ENCODE results near the gene GFY. TPM values are rescaled to one million over a fixed set of nuclear protein-coding genes. Genes with fewer than 3 reads are reported as not detected.

Gene GFY, protein sequence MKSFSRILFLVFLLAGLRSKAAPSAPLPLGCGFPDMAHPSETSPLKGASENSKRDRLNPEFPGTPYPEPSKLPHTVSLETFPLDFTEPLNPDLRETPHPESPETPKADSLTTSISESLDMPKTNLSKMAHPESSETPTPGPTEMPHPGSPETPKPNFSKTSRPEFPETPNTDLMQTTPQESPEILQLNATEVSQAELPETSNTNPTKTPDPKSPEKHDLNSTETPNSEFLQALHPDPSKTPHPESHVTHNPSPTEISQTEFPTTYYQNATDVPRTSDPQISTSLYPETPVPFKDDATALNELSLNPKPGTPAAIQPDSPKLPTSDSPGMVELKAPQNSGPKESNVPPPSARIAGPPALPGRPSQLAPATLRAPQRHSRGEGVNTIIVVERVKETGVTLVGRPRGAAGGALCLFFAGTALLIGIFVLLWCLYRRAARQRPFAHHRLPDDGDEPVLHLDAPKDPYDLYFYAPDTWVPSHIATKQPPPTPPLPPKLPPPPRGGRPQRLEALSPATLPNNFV
- total RNA-seq = not detected

DNA sequence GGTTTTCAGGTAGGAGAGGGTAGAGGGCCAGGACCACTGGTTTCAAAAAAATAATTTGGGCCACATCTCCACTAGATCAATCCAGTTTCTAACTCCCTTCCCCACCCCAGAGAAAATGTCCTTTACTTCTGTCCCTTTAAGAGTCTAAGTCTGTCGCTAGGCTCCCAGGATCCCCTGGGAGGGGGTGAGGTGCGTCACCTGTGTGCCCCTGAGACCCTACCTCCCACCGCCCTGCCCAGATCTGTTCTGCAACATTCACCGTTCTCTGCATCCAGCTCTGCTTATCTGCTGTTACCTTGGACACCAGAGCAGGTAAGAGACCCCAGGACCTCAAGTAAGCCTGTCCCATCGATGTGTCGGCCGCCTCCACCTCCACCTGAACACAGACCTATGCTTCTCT is at the start of gene GFY:
TSS of gene GFY (plus strand) at position 211 of the 400 bp plus-strand sequence. CDS start 1,043 bp downstream, outside the sequence.
- Mint-ChIP-seq H3K27ac (no peak within 1 kb of the TSS), H3K27me3 (peaks cover 90% of the 10 kb centered on the region), H3K9me3 (no peaks in the 10 kb centered on the region), H3K36me3 (ENCODE audit: low read depth) (no peaks in the 10 kb centered on the region), H3K4me1 (peaks cover 57% of the 10 kb centered on the region), H3K4me3 (no peak within 1 kb of the TSS)
- CTCF ChIA-PET = interaction anchor here (0.7 kb wide), 1 partner anchor 33 kb away, joined by 4 read pairs; no protein-coding TSS in a partner anchor
- POLR2A ChIA-PET = interaction anchor here (1.2 to 2.6 kb wide), 4 partner anchors 11 to 27 kb away, joined by 3 to 13 read pairs (median 6); partner anchors contain the start of gene PIH1D1
- DNase-seq = no peak

DNA sequence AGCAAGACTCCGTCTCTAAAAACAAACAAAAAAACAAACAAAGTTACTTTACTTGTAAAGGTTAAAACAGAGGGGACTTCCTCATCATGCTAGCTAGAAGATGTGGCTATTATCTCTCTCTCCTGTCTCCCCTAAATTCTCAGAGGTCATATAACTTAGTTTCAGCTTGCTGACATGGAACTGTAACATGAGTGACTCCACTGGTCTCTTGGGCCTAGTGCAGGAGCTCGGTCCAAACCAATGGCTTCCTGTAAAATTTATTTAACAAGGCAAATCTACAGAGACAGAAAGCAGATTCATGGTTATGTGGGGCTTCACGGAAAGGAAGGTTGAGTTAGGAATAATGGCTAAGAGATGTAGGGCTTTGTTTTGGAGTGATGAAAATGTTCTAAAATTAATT is 46.7 kb upstream of the GFY start:
- CTCF ChIA-PET = interaction anchor here (1.0 to 1.9 kb wide), 2 partner anchors 13 to 23 kb away, joined by 3 to 6 read pairs; no protein-coding TSS in a partner anchor

DNA sequence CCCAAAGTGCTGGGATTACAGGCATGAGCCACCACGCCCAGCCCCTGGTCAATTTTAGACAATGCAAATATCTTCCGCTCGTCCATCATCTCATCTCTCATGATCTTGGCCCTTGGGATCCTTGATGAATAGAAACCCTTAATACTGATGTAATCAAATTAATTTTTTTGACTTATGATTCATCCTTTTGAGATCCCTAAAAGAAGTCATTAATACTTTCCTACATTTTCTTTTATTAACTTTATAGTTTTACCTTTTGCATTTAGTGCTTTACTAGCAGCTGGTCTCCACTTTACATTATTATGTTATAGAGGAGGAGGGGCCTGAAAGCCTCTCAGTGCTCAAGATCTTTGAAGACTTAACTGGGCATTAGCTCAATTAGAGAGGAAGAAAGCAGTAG is 44.8 kb upstream of the GFY start:
- H3K9me3 Mint-ChIP-seq = peaks cover 10% of the 10 kb centered on the region
- no peaks in the 10 kb centered on the region for H3K36me3 Mint-ChIP-seq (ENCODE audit: low read depth)
- DNase-seq = no peak
- H3K27ac Mint-ChIP-seq = no peak overlapping the region
- no peaks in the 10 kb centered on the region for H3K4me1 Mint-ChIP-seq
- POLR2A ChIA-PET = no interaction called here
- CTCF ChIA-PET = interaction anchor here (1.1 to 1.5 kb wide), 3 partner anchors 11 to 283 kb away, joined by 3 to 4 read pairs (median 4); no protein-coding TSS in a partner anchor
- H3K4me3 Mint-ChIP-seq = no peak overlapping the region
- peaks cover 10% of the 10 kb centered on the region for H3K27me3 Mint-ChIP-seq

More for the DNA sequence above, 46.7 kb upstream of the GFY start:
- no peak for DNase-seq
- Mint-ChIP-seq H3K4me1 (no peaks in the 10 kb centered on the region), H3K27ac (no peak overlapping the region), H3K9me3 (peaks cover 7% of the 10 kb centered on the region), H3K27me3 (peaks cover 6% of the 10 kb centered on the region), H3K4me3 (no peak overlapping the region), H3K36me3 (ENCODE audit: low read depth) (no peaks in the 10 kb centered on the region)
- POLR2A ChIA-PET = no interaction called here

DNA sequence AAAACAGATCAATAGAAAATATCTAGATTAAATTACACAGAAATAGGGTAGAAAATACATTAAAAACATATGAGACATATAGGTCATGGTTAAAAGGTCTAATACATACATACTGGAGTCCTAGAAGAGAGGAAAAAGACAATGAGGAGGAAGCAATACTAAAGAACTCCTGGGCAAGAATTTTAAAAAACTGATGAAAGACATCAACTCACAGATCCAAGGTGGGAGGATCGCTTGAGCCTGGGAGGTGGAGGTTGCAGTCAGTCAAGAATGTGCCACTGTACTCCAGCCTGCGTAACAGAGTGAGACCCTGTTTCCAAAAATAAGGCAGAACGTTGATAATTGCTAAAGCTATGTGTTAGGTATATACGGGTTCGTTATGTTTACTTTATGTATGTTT is 42.5 kb upstream of the GFY start:
- H3K27ac Mint-ChIP-seq = no peak overlapping the region
- H3K9me3 Mint-ChIP-seq = peaks cover 10% of the 10 kb centered on the region
- H3K36me3 Mint-ChIP-seq (ENCODE audit: low read depth) = no peaks in the 10 kb centered on the region
- ChIA-PET POLR2A (no interaction called here), CTCF (interaction anchor here (0.6 kb wide), 1 partner anchor 55 kb away, joined by 3 read pairs; no protein-coding TSS in a partner anchor)
- DNase-seq = no peak
- H3K4me3 Mint-ChIP-seq = no peak overlapping the region
- peaks cover 12% of the 10 kb centered on the region for H3K27me3 Mint-ChIP-seq
- peaks cover 3% of the 10 kb centered on the region for H3K4me1 Mint-ChIP-seq

DNA sequence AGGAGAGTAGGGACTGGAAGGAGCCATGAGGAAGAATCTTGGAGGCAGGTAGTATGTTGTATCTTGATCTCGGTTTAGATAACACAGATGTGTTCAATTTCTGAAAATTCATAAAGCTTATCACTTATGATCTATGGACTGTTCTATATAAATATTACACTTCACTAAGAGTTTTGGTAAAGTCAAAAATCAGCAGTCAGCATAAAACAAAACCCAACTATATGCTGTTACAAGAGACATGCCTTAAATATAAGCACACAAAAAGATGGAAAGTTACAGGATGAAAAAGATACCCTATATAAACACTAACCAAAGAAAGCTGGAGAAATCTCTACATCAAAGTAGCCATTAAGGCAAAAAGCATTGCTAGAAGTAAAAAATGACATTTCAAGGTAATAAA is 41.6 kb upstream of the GFY start:
- no peak overlapping the region for H3K27ac Mint-ChIP-seq
- no peaks in the 10 kb centered on the region for H3K36me3 Mint-ChIP-seq (ENCODE audit: low read depth)
- POLR2A ChIA-PET = no interaction called here

DNA sequence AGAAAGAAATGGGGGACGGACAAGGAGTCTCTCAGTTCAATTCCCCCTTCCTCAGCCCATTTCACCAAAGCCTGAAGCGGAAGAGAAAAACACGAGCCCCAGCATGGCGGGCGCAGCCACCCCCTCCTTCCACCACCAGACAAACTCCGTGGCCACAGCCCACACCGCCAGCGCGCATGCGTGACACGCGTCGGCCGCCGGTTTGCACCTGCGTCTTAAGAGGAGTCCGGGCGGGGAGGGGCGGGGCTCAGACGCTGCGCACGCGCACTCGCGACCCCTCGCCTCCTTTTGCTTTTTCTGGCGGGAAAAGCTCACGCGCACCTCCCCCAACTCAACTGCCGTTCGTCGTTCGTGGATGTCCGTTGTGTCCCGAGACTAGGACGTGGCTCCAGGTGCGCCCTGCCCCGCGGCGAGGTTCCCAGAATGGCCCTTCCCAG is 37.2 kb upstream of the GFY start, which contains the start of gene KASH5:
TSS of gene KASH5 (plus strand) at position 314 of the 437 bp plus-strand sequence. CDS start 2,635 bp downstream, outside the sequence.
- ChIA-PET CTCF (interaction anchor here (0.6 to 1.4 kb wide), 2 partner anchors 54 to 192 kb away, joined by 3 to 4 read pairs; no protein-coding TSS in a partner anchor), POLR2A (interaction anchor here (1.2 to 1.4 kb wide), 2 partner anchors 13 to 64 kb away, joined by 4 read pairs; partner anchors contain the start of gene PIH1D1)
- peak within 1 kb of the TSS; percentile 62 for H3K4me3 Mint-ChIP-seq
- H3K36me3 Mint-ChIP-seq (ENCODE audit: low read depth) = no peaks in the 10 kb centered on the region
- peaks cover 14% of the 10 kb centered on the region for H3K27me3 Mint-ChIP-seq
- H3K9me3 Mint-ChIP-seq = peaks cover 3% of the 10 kb centered on the region
- peak; percentile 92 for DNase-seq
- peak within 1 kb of the TSS; percentile 65 for H3K27ac Mint-ChIP-seq
- peaks cover 33% of the 10 kb centered on the region for H3K4me1 Mint-ChIP-seq

More for the DNA sequence above, 41.6 kb upstream of the GFY start:
- no peak for DNase-seq
- Mint-ChIP-seq H3K9me3 (peaks cover 10% of the 10 kb centered on the region), H3K4me3 (no peak overlapping the region), H3K4me1 (peaks cover 10% of the 10 kb centered on the region), H3K27me3 (peaks cover 10% of the 10 kb centered on the region)
- CTCF ChIA-PET = no interaction called here

DNA sequence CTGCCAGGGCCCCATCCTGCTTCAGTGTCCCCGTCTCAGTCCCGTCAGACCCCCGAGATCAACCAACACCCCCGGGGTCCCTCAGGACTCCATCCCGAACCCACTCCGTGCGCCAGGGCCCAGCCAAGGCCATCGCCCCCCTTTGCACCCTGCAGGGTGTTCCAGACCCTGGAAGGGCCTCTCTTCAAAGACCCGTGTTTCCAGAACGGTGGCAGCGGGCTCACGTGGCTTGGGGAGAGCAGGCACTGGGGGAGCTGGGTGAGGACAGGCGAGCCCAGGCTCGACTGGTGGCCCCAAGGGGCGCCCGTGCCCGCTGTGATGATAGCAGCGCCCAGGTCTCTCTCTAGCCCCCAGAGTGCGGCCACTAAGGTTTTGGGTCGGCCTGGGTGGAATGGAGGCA is 35.8 kb upstream of the GFY start:
- Mint-ChIP-seq H3K27me3 (peaks cover 10% of the 10 kb centered on the region), H3K27ac (no peak overlapping the region), H3K4me3 (no peak overlapping the region), H3K9me3 (no peaks in the 10 kb centered on the region), H3K36me3 (ENCODE audit: low read depth) (no peaks in the 10 kb centered on the region), H3K4me1 (peaks cover 33% of the 10 kb centered on the region)
- POLR2A ChIA-PET = interaction anchor here (0.7 to 1.8 kb wide), 3 partner anchors 70 to 99 kb away, joined by 3 to 11 read pairs (median 3); no protein-coding TSS in a partner anchor
- CTCF ChIA-PET = no interaction called here
- DNase-seq = no peak

DNA sequence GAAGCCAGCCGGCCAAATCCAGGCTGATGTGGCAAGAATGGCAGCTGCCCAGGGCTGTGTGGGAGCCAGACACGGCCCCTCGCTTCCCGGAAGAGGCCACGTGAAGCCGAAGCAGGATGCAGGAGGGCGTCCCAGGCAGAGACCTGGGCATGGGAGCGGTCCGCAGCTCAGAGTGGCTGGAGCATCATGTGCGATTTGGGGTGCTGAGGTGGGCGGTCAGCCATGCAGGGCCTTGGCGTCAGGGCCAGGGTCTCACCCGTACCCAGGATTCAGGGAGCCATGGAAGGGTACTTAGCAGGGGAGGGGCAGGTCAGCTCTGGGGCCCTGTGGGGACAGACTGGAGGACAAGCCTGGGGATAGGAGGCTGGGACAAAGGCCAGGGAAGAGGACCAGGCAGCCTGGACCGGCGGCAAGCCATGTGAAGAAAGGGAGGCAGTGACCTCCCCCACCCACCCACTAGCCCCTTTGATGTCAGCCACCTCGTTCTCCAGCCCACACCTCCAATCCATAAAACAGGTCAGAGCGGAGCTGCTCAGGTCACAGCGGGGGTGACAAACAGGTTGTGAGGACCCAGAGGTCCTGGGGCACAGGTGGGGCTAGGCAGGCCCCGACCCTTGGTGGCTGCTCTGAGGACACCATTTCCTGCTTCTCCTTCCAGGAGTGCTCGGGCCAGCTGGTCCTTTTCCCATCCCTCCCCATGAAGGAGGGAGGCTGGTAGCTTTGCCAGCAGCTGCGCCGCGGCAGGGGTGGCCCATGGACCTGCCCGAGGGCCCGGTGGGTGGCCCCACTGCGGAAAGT is 34.9 kb upstream of the GFY start:
- Mint-ChIP-seq H3K9me3 (no peaks in the 10 kb centered on the region), H3K27ac (no peak overlapping the region), H3K4me1 (peaks cover 33% of the 10 kb centered on the region), H3K36me3 (ENCODE audit: low read depth) (no peaks in the 10 kb centered on the region), H3K4me3 (no peak overlapping the region), H3K27me3 (peaks cover 10% of the 10 kb centered on the region)
- DNase-seq = no peak
- ChIA-PET CTCF (interaction anchor here (1.2 to 3.0 kb wide), 7 partner anchors 9 to 86 kb away, joined by 4 to 55 read pairs (median 14); no protein-coding TSS in a partner anchor), POLR2A (interaction anchor here (0.7 to 2.5 kb wide), 5 partner anchors 19 to 98 kb away, joined by 3 to 11 read pairs (median 3); no protein-coding TSS in a partner anchor)

DNA sequence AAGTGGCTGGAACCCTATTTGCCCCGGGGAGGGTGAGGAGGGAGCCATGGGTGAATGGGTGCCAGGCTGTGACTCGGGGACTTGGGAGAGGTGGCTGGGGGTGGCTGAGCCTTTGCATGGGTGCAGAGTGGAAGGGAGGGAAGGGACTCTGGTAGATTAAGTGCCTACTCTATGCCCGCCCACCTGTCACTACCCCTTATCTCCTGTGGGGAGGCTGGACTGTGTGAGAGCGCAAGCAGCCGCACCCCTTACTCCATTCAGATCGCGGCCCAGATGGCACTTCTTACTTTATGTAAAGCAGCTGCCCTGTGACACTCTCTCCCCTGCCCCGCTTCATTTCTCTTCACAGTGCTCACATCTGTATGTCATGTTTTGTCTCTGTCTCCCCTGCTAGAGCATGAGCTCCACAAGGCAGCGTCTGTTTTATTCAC is 34.2 kb upstream of the GFY start:
- POLR2A ChIA-PET = interaction anchor here (0.6 to 2.5 kb wide), 15 partner anchors 18 to 99 kb away, joined by 3 to 14 read pairs (median 3); partner anchors contain the start of genes ALDH16A1, CD37, FLT3LG and RPL13A
- Mint-ChIP-seq H3K4me1 (peaks cover 33% of the 10 kb centered on the region), H3K36me3 (ENCODE audit: low read depth) (no peaks in the 10 kb centered on the region), H3K27ac (no peak overlapping the region), H3K9me3 (no peaks in the 10 kb centered on the region), H3K4me3 (no peak overlapping the region), H3K27me3 (peaks cover 10% of the 10 kb centered on the region)
- CTCF ChIA-PET = interaction anchor here (0.6 to 3.0 kb wide), 29 partner anchors 9 to 180 kb away, joined by 3 to 55 read pairs (median 5); partner anchors contain the start of genes ALDH16A1, GFY, PIH1D1 and SLC17A7
- DNase-seq = no peak

DNA sequence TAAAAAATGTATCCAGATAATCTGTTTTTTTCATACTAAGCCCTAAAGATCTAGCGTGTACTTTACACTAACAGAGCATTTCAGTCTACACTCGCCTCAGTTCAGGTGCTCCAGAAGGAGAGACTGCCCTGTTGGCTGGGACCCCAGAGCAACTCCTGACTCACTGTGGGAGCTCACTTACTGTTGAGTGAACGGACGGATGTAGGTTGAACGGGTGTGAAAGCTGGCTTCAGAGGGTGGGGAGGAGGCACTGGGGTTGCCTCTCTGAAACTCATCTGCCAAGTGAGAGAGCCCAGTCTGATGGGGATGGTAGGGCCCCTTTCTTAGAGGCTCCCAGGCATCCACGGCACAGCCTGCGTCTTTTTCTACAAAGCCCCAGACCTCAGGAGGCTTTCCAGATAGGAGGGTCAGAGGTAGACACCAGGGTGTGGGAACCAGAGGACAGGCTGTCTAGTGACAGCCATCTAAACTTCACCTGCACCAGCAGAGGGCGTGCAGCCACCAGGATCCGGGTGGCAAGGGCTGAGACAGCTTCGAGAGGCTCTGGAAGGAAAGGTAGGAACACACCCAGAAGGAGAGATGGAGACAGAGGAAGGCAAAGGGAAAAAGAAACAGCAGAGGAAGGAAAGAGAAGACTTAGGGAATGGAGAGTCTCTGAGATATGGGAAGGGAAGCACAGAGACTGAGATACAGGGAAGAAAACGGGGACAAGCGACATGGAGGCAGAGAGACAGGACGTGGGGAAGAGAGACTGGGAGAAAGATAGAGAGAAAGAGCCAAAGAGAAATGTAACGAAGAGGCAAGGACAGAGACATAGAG is 33.4 kb upstream of the GFY start:
- Mint-ChIP-seq H3K9me3 (no peaks in the 10 kb centered on the region), H3K27ac (peak overlapping the region; percentile 29), H3K36me3 (ENCODE audit: low read depth) (no peaks in the 10 kb centered on the region), H3K4me1 (peaks cover 33% of the 10 kb centered on the region), H3K27me3 (peaks cover 10% of the 10 kb centered on the region), H3K4me3 (no peak overlapping the region)
- CTCF ChIA-PET = interaction anchor here (0.6 to 3.0 kb wide), 32 partner anchors 9 to 179 kb away, joined by 3 to 55 read pairs (median 5); partner anchors contain the start of genes ALDH16A1, GFY, PIH1D1 and SLC17A7
- peak; percentile 85 for DNase-seq
- POLR2A ChIA-PET = interaction anchor here (0.6 to 2.5 kb wide), 17 partner anchors 17 to 273 kb away, joined by 3 to 14 read pairs (median 3); partner anchors contain the start of genes ALDH16A1, CD37, FLT3LG and RPL13A

DNA sequence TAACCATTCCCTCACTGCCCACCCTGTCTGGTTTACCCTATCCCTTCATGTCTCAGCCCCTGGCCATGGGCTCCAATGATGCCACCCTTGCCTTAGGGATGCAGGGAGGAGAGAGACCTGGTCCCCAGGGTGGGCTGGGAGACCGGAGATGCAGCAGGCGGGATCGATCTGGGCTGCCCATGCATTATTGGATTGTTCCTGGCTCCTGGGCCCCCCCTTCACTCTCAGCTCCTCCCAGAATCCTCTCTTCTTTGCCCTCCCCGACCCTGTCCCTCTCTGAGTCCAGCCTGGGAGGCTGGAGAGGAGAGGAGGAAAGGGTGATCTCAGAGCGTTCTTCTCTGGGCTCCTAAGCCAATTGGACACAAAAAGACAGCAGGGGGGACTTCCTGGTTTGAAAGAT is 31.3 kb upstream of the GFY start:
- CTCF ChIA-PET = interaction anchor here (1.1 to 1.7 kb wide), 3 partner anchors 12 to 49 kb away, joined by 3 to 5 read pairs (median 3); no protein-coding TSS in a partner anchor
- no peaks in the 10 kb centered on the region for H3K36me3 Mint-ChIP-seq (ENCODE audit: low read depth)
- H3K27ac Mint-ChIP-seq = no peak overlapping the region
- no peaks in the 10 kb centered on the region for H3K9me3 Mint-ChIP-seq
- H3K27me3 Mint-ChIP-seq = peaks cover 14% of the 10 kb centered on the region
- H3K4me1 Mint-ChIP-seq = peaks cover 32% of the 10 kb centered on the region
- DNase-seq = no peak
- no peak overlapping the region for H3K4me3 Mint-ChIP-seq
- POLR2A ChIA-PET = interaction anchor here (1.3 to 1.6 kb wide), 2 partner anchors 9 to 52 kb away, joined by 3 to 5 read pairs; no protein-coding TSS in a partner anchor
